SH-SY5Y (cell line): ENCODE results near the gene ACSM3.

Source experiments
- GATA2 ChIP-seq: IDR thresholded peaks from 2 replicates; pipeline ENCODE4 v1.6.1; 2011; ENCODE audit warnings: mild to moderate bottlenecking, low read depth, low read length
- GATA3 ChIP-seq: IDR thresholded peaks from 2 replicates; pipeline ENCODE4 v1.6.1; 2011; ENCODE audit warnings: low read depth, mild to moderate bottlenecking, low read length, moderate library complexity

Gene ACSM3

GRCh38 chr16:20821682-20822081, 57.9 kb downstream of the ACSM3 start:
- TF ChIP-seq GATA3 (no peak), GATA2 (no peak)

- TF ChIP-seq GATA2 (no peak), GATA3 (no peak)
These were observed 58.9 kb downstream of the ACSM3 start for GRCh38 chr16:20822521-20823325.

- TF ChIP-seq GATA3 (no peak), GATA2 (no peak)
These were observed 62.3 kb downstream of the ACSM3 start for GRCh38 chr16:20826039-20826566.

- TF ChIP-seq GATA2: no peak
- no peak for TF ChIP-seq GATA3
These were observed 65.7 kb downstream of the ACSM3 start for GRCh38 chr16:20829536-20829935.

DNA sequence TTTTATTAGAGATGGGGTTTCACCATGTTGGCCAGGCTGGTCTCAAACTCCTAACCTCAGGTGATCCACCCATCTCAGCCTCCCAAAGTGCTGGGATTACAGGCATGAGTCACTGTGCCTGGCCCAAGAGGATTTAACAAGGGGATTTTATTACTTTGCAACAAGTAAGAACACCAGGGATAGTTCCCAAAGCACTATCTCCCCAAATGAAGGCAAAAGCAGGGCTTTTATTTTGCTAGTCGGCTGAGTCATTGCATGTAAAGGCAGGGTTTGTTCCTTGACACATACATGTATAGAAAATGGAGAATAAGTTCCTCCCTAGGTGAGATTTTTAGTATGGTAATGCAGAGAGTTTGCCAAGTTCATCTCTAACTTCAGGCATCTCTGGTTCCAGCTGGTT, 66.6 kb downstream of the ACSM3 start:
- no peak for TF ChIP-seq GATA3
- TF ChIP-seq GATA2: no peak

DNA sequence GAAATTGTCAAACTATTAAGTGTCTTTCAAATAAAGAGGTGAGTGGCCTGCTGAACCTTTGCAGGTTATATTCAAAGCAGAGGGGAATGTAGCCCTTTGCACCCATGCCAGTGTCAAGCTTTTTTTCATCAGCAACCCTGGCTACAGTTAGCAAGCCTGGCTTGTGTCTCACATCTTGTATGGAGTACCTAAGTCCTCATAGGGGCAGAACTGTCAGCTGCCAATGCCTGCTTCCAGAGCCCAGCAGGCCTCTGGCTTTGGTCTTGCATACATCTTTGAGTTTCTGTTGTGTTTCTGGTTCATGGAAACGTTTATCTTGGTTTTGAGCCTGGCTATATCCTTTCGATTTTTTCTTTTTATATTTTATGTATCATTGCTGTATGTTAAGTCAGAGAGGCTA, 69.3 kb downstream of the ACSM3 start:
- TF ChIP-seq GATA2 (no peak), GATA3 (no peak)

- TF ChIP-seq GATA3 (no peak), GATA2 (no peak)
These were observed 74.4 kb downstream of the ACSM3 start for GRCh38 chr16:20838240-20838639.

DNA sequence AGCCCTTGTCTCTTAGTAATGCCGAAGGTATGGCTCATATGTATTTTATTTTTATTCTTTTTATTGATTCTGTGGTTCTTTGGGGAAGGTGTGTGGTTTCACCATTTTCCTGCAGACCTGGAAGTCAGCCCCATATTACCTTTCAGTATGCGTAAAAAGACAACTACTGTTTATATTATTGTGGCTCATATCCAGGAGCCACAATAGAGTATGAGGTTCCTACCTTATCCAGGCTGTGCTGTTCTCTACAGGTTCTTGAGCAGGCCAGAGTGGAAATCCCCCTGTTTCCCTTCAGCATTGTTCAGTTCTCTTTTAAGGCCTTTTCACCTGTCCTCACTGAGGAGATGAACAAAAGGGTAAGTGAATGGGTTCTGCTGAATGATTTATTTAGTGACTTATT, 75.7 kb downstream of the ACSM3 start:
- TF ChIP-seq GATA3 (no peak), GATA2 (no peak)

DNA sequence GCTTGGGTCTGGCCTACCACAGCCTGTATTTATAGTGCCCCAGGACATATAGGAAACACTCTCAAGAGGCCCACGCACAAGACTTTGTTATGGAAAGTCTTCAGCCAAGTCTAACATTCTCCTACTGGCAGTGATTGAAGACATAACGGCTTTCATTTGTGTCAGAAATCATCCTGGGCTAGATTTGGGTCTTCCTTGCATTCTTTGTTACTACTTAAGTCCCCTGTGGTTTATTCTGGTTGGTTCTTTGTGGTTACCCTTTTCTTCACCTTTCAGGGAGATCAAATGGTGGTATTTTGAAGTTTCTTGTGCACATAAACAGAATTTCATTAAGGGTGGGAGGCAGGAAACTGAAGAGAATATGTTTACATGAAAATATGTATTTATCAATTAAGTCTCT, 80.2 kb downstream of the ACSM3 start:
- no peak for TF ChIP-seq GATA2
- TF ChIP-seq GATA3: no peak

GRCh38 chr16:20844588-20844987, 80.8 kb downstream of the ACSM3 start:
- TF ChIP-seq GATA3: no peak
- TF ChIP-seq GATA2: no peak

DNA sequence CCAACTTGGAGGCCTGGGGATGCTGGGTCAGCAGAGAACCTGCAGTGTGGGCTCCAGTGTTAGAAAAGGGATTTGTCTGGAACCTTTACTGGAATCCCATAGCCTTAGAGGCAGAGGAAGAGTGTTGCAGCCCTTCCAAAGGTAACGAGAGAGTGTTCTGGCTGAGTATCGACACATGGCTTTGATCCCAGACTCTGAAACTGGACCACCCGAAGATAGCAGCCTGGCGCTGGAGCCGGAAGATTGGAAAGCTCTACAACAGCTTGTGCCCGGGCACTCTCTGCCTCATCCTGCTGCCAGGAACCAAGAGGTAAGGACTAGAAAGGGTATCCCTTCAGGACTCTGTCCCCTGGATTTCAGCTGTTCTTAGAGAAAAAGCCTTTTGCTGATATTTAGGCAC, 82.2 kb downstream of the ACSM3 start:
- TF ChIP-seq GATA2 (no peak), GATA3 (no peak)

DNA sequence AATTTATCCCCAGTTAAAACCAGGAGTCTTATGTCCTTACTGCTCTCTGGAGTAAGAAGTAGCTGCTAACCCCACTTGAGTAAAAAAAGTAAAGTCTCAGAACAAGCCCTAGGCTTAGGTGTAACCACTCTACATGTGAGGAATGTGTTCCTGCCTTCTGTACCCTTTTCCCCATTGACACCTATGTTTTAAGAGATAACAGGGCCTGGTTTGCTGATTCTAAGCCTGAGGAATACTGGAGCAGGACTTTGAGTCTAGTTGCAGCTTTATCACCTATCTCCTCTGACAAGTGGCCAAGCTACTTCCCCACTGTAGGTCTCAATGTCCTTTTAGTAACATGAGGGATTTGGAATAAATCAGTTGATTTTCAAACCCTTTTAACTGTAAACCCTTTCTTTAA, 82.7 kb downstream of the ACSM3 start:
- TF ChIP-seq GATA3 (no peak), GATA2 (no peak)
